WTC11 (cell line): ENCODE results near the gene GLRA1. TPM values are rescaled to one million over a fixed set of nuclear protein-coding genes. Genes with fewer than 3 reads are reported as not detected.

Source experiments
- ATAC-seq: fragments of 200-7000 bp; cut with Tn5 transposase; 2 replicates; pipeline ENCODE4 v1.10.0; 2021; ENCODE audit warnings: mild to moderate bottlenecking, moderate library complexity
- CTCF ChIA-PET: fragments of 300-600 bp; sonication (Branson Sonifier 250); formaldehyde crosslinking; loops from one replicate; lab custom pipeline; 2021; ENCODE audit warnings: antibody characterized with exemption; lab: Charles Lee
- POLR2A ChIA-PET: fragments of 350-600 bp; sonication (Branson Sonifier 250); formaldehyde crosslinking; loops from one replicate; lab custom pipeline; 2021; ENCODE audit warnings: antibody characterized with exemption; lab: Charles Lee
- DNase-seq: peaks from one replicate; pipeline ENCODE4 v3.0.0; 2021; ENCODE audit warnings: low spot score
- H3K27ac Mint-ChIP-seq: 2 replicates; pipeline ENCODE4 v1.8.0; 2021; ENCODE audit warnings: mixed read lengths
- H3K27me3 Mint-ChIP-seq: 2 replicates; pipeline ENCODE4 v1.8.0; 2021; ENCODE audit warnings: low read depth, mild to moderate bottlenecking, moderate library complexity, mixed read lengths
- H3K36me3 Mint-ChIP-seq: 2 replicates; pipeline ENCODE4 v1.8.0; 2021; ENCODE audit warnings: mixed read lengths
- H3K4me1 Mint-ChIP-seq: 2 replicates; pipeline ENCODE4 v1.8.0; 2022; ENCODE audit warnings: mixed read lengths
- H3K4me3 Mint-ChIP-seq: 2 replicates; pipeline ENCODE4 v1.8.0; 2021; ENCODE audit warnings: mild to moderate bottlenecking, moderate library complexity, mixed read lengths
- H3K9me3 Mint-ChIP-seq: 2 replicates; pipeline ENCODE4 v1.8.0; 2021; ENCODE audit warnings: mixed read lengths
- CTCF ChIP-seq: fragments of 200-600 bp; IDR thresholded peaks from 2 replicates; pipeline ENCODE4 v1.8.0; 2022; ENCODE audit warnings: antibody characterized with exemption
- E2F1 ChIP-seq: sonication (generic); formaldehyde crosslinking; IDR thresholded peaks from 2 replicates; pipeline ENCODE4 v1.8.0; 2022; ENCODE audit warnings: mild to moderate bottlenecking, missing genetic modification reagents
- ELF4 ChIP-seq: sonication (generic); formaldehyde crosslinking; IDR thresholded peaks from 2 replicates; pipeline ENCODE4 v1.8.1; 2022; ENCODE audit warnings: low read depth, mild to moderate bottlenecking, moderate library complexity, missing genetic modification reagents
- GRHL2 ChIP-seq: fragments of 250-450 bp; sonication (Bioruptor Pico); IDR thresholded peaks from 2 replicates; pipeline ENCODE4 v1.8.0; 2022; ENCODE audit warnings: mild to moderate bottlenecking, moderate library complexity; ENCODE audit not compliant: insufficient replicate concordance, severe bottlenecking
- MXD4 ChIP-seq: fragments of 250-450 bp; sonication (Bioruptor Pico); IDR thresholded peaks from 2 replicates; pipeline ENCODE4 v1.8.0; 2021; ENCODE audit warnings: mild to moderate bottlenecking, moderate library complexity, borderline replicate concordance
- NFE2L1 ChIP-seq: sonication (generic); formaldehyde crosslinking; IDR thresholded peaks from 2 replicates; pipeline ENCODE4 v1.8.1; 2023; ENCODE audit warnings: missing genetic modification reagents
- NR3C1 ChIP-seq: sonication (generic); formaldehyde crosslinking; conservative IDR thresholded peaks from 2 replicates; pipeline ENCODE4 v1.8.1; 2023; ENCODE audit warnings: low read depth, mild to moderate bottlenecking, missing genetic modification reagents
- SMAD4 ChIP-seq: sonication (generic); formaldehyde crosslinking; IDR thresholded peaks from 2 replicates; pipeline ENCODE4 v1.8.0; 2022; ENCODE audit warnings: mild to moderate bottlenecking, missing genetic modification reagents
- SOX15 ChIP-seq: fragments of 250-450 bp; sonication (Bioruptor Pico); IDR thresholded peaks from 2 replicates; pipeline ENCODE4 v1.9.0; 2021; ENCODE audit warnings: mild to moderate bottlenecking
- SP1 ChIP-seq: sonication (generic); formaldehyde crosslinking; conservative IDR thresholded peaks from 2 replicates; pipeline ENCODE4 v1.8.1; 2022; ENCODE audit warnings: missing genetic modification reagents
- ZNF219 ChIP-seq: sonication (generic); formaldehyde crosslinking; IDR thresholded peaks from 2 replicates; pipeline ENCODE4 v1.8.0; 2023; ENCODE audit warnings: missing genetic modification reagents, mild to moderate bottlenecking, borderline replicate concordance
- ZNF317 ChIP-seq: sonication (generic); formaldehyde crosslinking; IDR thresholded peaks from 2 replicates; pipeline ENCODE4 v1.8.1; 2023; ENCODE audit warnings: low read depth, mild to moderate bottlenecking, moderate library complexity, missing genetic modification reagents, borderline replicate concordance
- ZNF416 ChIP-seq: fragments of 250-450 bp; sonication (Bioruptor Pico); IDR thresholded peaks from 2 replicates; pipeline ENCODE4 v1.9.0; 2021; ENCODE audit warnings: mild to moderate bottlenecking, inconsistent platforms
- ZNF671 ChIP-seq: fragments of 250-450 bp; sonication (Bioruptor Pico); IDR thresholded peaks from 2 replicates; pipeline ENCODE4 v1.8.0; 2021; ENCODE audit warnings: mild to moderate bottlenecking
- total RNA-seq: library from RNA; stranded (reverse); gene quantifications from 3 replicates; pipeline ENCODE4 v1.2.3, GENCODE V29; 2021
- TF ChIP-seq, protein P1 (sequence below): fragments of 250-450 bp; sonication (Bioruptor Pico); IDR thresholded peaks from 2 replicates; pipeline ENCODE4 v1.8.0; 2021; ENCODE audit warnings: mild to moderate bottlenecking
- TF ChIP-seq, protein P2 (sequence below): sonication (generic); formaldehyde crosslinking; IDR thresholded peaks from 2 replicates; pipeline ENCODE4 v1.8.1; 2022; ENCODE audit warnings: low read depth, missing genetic modification reagents, borderline replicate concordance
- TF ChIP-seq, protein P3 (sequence below): sonication (generic); formaldehyde crosslinking; IDR thresholded peaks from 2 replicates; pipeline ENCODE4 v1.8.0; 2022; ENCODE audit warnings: mild to moderate bottlenecking, missing genetic modification reagents
- TF ChIP-seq, protein P4 (sequence below): sonication (generic); formaldehyde crosslinking; conservative IDR thresholded peaks from 2 replicates; pipeline ENCODE4 v1.8.1; 2023; ENCODE audit warnings: mild to moderate bottlenecking, low read depth, missing genetic modification reagents, moderate library complexity
- TF ChIP-seq, protein P5 (sequence below): fragments of 250-450 bp; sonication (Bioruptor Pico); IDR thresholded peaks from 2 replicates; pipeline ENCODE4 v1.9.0; 2021; ENCODE audit warnings: moderate library complexity, mild to moderate bottlenecking, inconsistent platforms, borderline replicate concordance

GLRA1 gene
- total RNA-seq, 1 experiment from 2014 or later = not detected

GRCh38 chr5:151931260-151931659 is 6.6 kb upstream of the GLRA1 start:
- Mint-ChIP-seq H3K27me3 (peaks cover 18% of the 10 kb centered on the region), H3K4me3 (no peak overlapping the region), H3K27ac (no peak overlapping the region), H3K9me3 (peaks cover 38% of the 10 kb centered on the region), H3K36me3 (peaks cover 15% of the 10 kb centered on the region), H3K4me1 (no peaks in the 10 kb centered on the region)
- TF ChIP-seq GRHL2 (CRISPR knock-in tag) (no peak), ZNF317 (CRISPR knock-in tag) (peak; percentile 97)
- DNase-seq (no peak), ATAC-seq (no peak)
- ChIA-PET CTCF (no interaction called here), POLR2A (no interaction called here)

DNA sequence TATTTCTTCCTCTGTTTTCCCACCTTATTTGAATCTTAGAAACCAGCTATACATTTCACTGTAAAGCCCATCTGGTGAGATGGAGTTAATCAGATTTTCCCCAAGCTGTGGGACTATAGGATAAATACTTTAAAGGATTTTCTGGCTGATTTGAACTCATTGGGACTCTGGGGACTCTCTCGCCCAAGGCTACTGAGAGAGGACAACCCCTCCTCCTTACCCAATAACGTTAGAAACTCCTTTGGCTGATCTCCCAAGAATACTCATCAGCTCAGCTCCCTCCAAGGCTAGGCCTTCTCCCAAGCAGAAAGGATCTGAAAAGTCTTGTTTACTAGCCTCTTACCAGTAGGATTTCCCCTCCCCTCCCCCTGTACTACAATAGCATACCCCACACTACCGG is 1.5 kb upstream of the GLRA1 start:
- CTCF ChIA-PET = no interaction called here
- DNase-seq (no peak), ATAC-seq (no peak)
- peaks cover 4% of the 10 kb centered on the region for H3K36me3 Mint-ChIP-seq
- TF ChIP-seq, protein P1, sequence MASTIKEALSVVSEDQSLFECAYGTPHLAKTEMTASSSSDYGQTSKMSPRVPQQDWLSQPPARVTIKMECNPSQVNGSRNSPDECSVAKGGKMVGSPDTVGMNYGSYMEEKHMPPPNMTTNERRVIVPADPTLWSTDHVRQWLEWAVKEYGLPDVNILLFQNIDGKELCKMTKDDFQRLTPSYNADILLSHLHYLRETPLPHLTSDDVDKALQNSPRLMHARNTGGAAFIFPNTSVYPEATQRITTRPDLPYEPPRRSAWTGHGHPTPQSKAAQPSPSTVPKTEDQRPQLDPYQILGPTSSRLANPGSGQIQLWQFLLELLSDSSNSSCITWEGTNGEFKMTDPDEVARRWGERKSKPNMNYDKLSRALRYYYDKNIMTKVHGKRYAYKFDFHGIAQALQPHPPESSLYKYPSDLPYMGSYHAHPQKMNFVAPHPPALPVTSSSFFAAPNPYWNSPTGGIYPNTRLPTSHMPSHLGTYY (CRISPR knock-in tag) = no peak
- TF ChIP-seq SOX15 (CRISPR knock-in tag) (no peak), NR3C1 (CRISPR knock-in tag) (no peak), NFE2L1 (CRISPR knock-in tag) (no peak), E2F1 (no peak), ZNF416 (CRISPR knock-in tag) (no peak), ZNF219 (no peak), SMAD4 (CRISPR knock-in tag) (no peak), MXD4 (CRISPR knock-in tag) (no peak), ZNF671 (no peak), SP1 (CRISPR knock-in tag) (no peak), CTCF (no peak), ELF4 (no peak)
- TF ChIP-seq, protein P2, sequence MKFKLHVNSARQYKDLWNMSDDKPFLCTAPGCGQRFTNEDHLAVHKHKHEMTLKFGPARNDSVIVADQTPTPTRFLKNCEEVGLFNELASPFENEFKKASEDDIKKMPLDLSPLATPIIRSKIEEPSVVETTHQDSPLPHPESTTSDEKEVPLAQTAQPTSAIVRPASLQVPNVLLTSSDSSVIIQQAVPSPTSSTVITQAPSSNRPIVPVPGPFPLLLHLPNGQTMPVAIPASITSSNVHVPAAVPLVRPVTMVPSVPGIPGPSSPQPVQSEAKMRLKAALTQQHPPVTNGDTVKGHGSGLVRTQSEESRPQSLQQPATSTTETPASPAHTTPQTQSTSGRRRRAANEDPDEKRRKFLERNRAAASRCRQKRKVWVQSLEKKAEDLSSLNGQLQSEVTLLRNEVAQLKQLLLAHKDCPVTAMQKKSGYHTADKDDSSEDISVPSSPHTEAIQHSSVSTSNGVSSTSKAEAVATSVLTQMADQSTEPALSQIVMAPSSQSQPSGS (CRISPR knock-in tag) = no peak
- TF ChIP-seq, protein P3, sequence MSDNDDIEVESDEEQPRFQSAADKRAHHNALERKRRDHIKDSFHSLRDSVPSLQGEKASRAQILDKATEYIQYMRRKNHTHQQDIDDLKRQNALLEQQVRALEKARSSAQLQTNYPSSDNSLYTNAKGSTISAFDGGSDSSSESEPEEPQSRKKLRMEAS (CRISPR knock-in tag) = no peak
- TF ChIP-seq, protein P4, sequence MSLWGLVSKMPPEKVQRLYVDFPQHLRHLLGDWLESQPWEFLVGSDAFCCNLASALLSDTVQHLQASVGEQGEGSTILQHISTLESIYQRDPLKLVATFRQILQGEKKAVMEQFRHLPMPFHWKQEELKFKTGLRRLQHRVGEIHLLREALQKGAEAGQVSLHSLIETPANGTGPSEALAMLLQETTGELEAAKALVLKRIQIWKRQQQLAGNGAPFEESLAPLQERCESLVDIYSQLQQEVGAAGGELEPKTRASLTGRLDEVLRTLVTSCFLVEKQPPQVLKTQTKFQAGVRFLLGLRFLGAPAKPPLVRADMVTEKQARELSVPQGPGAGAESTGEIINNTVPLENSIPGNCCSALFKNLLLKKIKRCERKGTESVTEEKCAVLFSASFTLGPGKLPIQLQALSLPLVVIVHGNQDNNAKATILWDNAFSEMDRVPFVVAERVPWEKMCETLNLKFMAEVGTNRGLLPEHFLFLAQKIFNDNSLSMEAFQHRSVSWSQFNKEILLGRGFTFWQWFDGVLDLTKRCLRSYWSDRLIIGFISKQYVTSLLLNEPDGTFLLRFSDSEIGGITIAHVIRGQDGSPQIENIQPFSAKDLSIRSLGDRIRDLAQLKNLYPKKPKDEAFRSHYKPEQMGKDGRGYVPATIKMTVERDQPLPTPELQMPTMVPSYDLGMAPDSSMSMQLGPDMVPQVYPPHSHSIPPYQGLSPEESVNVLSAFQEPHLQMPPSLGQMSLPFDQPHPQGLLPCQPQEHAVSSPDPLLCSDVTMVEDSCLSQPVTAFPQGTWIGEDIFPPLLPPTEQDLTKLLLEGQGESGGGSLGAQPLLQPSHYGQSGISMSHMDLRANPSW = no peak
- TF ChIP-seq, protein P5, sequence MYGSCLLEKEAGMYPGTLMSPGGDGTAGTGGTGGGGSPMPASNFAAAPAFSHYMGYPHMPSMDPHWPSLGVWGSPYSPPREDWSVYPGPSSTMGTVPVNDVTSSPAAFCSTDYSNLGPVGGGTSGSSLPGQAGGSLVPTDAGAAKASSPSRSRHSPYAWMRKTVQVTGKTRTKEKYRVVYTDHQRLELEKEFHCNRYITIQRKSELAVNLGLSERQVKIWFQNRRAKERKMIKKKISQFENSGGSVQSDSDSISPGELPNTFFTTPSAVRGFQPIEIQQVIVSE (CRISPR knock-in tag) = no peak
- POLR2A ChIA-PET = no interaction called here
- H3K27ac Mint-ChIP-seq = no peak overlapping the region
- peaks cover 11% of the 10 kb centered on the region for H3K9me3 Mint-ChIP-seq
- H3K27me3 Mint-ChIP-seq = peaks cover 59% of the 10 kb centered on the region
- H3K4me3 Mint-ChIP-seq = no peak overlapping the region
- H3K4me1 Mint-ChIP-seq = peaks cover 15% of the 10 kb centered on the region
